Measurements from ENCODE around the gene SINHCAF.
A peak's percentile ranks its signal among the peaks of the same experiment; 100 is the strongest.
"Not testable (repeated sequence)": the region's sequence is repeated elsewhere in the genome, so short reads cannot be mapped to it uniquely, and the experiment has no call there.

SINHCAF gene

GRCh38 chr12:31260840-31261239, 65.1 kb downstream of the SINHCAF start:
- no peak for DNase-seq (ENCODE audit: low spot score)

GRCh38 chr12:31259136-31259886, 66.6 kb downstream of the SINHCAF start:
- no peak for DNase-seq (ENCODE audit: low spot score)

- no peak for DNase-seq (ENCODE audit: low spot score)
Observed at GRCh38 chr12:31257784-31258183, 68.2 kb downstream of the SINHCAF start.

GRCh38 chr12:31251707-31252611, 74.0 kb downstream of the SINHCAF start:
- DNase-seq (ENCODE audit: low spot score) = not testable (repeated sequence)

GRCh38 chr12:31250179-31250578, 75.8 kb downstream of the SINHCAF start:
- no peak for DNase-seq (ENCODE audit: low spot score)

- DNase-seq (ENCODE audit: low spot score) = no peak
Observed at GRCh38 chr12:31249356-31249755, 76.6 kb downstream of the SINHCAF start.

- DNase-seq (ENCODE audit: low spot score) = no peak
Observed at GRCh38 chr12:31248815-31249214, 77.1 kb downstream of the SINHCAF start.

GRCh38 chr12:31248337-31248736, 77.6 kb downstream of the SINHCAF start:
- DNase-seq (ENCODE audit: low spot score) = no peak

- no peak for DNase-seq (ENCODE audit: low spot score)
Observed at GRCh38 chr12:31246470-31246850, 79.5 kb downstream of the SINHCAF start.

- peak; percentile 23 for DNase-seq (ENCODE audit: low spot score)
Observed at GRCh38 chr12:31245822-31246469, 80.0 kb downstream of the SINHCAF start.

- not testable (repeated sequence) for DNase-seq (ENCODE audit: low spot score)
Observed at GRCh38 chr12:31242418-31242817, 83.5 kb downstream of the SINHCAF start.

GRCh38 chr12:31238764-31239387, 87.1 kb downstream of the SINHCAF start:
- peak; percentile 61 for DNase-seq (ENCODE audit: low spot score)

- not testable (repeated sequence) for DNase-seq (ENCODE audit: low spot score)
Observed at GRCh38 chr12:31238333-31238732, 87.6 kb downstream of the SINHCAF start.

GRCh38 chr12:31236998-31237637, 88.8 kb downstream of the SINHCAF start:
- no peak for DNase-seq (ENCODE audit: low spot score)

GRCh38 chr12:31235868-31236395, 90.0 kb downstream of the SINHCAF start:
- DNase-seq (ENCODE audit: low spot score) = no peak

GRCh38 chr12:31234955-31235867, 90.7 kb downstream of the SINHCAF start:
- DNase-seq (ENCODE audit: low spot score) = peak; percentile 40

- DNase-seq (ENCODE audit: low spot score) = no peak
Observed at GRCh38 chr12:31234053-31234840, 91.7 kb downstream of the SINHCAF start.

GRCh38 chr12:31233061-31233730, 92.8 kb downstream of the SINHCAF start:
- no peak for DNase-seq (ENCODE audit: low spot score)
